AG20443 (cell line): ENCODE data around the gene PEX19.

Experiments used
- DNase-seq: peaks from one replicate; pipeline ENCODE4 v3.0.0; 2012; ENCODE audit warnings: low spot score, mixed read lengths

PEX19 gene

DNA sequence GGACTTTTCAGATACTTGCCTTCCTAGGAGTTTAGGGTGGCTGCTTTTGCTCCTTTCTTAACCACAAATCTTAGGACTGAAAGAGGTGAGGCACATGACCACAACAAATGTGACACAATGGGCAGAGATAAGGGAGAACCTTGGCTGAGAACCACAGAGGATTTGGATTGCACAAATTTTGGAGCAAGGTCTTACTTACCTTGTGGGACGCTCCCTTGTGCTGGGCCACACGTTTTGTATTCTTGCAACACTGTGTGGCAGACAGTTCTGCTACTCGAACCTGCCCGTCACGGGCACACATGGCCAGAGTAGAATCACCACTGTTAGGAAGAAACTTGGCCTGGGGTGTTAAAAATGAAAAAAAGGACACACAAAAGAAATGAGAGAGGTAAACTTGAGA is 46.5 kb downstream of the PEX19 start:
- DNase-seq: no peak

DNA sequence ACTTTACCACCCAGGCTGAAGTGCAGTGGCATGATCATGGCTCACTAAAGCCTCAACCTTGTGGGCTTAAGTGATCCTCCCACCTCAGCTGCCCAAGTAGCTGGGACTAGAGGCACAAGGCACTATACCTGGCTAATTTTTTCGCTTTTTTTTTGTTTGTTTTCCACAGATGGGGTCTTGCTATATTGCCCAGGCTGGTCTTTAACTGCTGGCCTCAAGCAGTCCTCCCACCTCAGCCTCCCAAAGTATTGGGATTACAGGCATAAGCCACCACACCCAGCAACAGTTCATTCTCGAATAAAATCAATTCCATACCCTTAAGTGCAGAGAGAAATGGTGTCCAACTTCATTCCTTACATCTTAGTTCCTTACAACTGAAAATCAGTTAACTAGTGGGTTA is 47.4 kb downstream of the PEX19 start:
- no peak for DNase-seq

DNA sequence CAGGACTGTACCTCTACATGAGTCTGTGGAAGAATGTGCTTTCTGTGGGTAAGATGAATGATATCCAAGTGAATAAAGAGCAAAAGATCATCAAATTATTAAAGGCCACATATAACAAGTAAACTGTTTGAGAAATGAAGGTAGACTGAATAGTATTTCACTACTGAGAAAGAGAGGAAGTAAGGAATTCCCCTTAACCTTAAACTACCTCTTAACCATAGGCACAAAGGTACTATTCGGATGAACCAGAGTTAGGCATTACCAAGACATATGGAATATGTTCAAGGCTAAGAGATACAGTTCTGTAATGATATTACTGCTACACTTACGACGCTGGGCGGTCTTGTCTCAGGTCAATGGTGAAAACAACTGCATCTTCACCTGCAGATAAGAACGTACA is 48.1 kb downstream of the PEX19 start:
- no peak for DNase-seq

DNA sequence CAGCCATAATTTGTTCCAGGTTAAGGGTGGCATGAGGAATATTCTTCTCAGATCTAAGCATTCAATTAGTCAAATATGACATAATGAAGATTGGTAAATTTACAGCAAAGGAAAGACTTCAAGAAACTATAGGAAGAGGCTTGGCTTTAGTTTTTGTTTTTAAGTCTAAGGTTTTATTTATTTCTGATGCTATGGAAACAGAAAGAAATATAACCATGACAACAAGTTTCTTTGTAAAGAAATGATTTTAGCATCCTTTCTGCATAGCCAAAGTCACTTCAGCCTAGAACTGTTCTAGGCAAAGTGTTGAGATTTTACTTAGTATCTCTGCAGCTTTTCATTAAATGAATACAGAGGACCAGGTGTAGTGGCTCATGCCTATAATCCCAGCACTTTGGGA is 52.0 kb downstream of the PEX19 start:
- DNase-seq: no peak

DNA sequence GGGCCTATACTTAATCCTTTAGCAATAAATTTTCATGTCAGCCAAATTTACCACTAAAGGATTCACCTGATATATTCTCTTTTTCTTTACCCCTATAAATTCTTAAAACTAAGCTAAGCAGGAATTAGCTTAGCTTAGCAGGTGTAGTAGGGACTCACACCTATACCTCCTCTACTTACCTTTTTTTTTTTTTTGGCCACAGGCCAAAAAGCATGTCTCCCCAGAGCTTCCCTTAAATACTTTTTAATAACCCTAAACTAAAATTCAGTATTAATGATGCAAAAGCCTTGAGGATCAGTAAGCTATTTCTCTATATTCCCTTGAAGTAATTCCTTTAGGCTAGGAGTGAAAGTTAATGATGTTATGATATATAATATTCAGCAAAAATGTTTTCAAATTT is 56.5 kb downstream of the PEX19 start:
- DNase-seq: no peak

DNA sequence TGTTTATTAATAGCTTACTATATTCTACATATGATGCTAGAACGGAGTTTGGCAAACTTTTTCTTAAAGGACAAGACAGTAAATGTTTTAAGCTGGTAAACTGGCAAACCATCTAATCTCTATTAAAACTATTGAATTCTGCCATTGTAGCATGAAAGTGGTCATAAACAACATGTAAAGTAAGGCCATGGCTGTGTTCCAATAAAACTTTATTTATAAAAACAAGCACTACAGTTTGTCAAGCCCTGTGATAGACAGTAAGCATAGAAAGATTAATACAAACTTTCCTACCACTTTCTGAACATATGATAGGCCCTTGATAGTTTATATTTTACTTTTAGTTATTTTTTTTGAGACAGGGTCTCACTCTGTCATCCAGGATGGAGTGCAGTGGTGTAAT is 57.4 kb downstream of the PEX19 start:
- no peak for DNase-seq

DNA sequence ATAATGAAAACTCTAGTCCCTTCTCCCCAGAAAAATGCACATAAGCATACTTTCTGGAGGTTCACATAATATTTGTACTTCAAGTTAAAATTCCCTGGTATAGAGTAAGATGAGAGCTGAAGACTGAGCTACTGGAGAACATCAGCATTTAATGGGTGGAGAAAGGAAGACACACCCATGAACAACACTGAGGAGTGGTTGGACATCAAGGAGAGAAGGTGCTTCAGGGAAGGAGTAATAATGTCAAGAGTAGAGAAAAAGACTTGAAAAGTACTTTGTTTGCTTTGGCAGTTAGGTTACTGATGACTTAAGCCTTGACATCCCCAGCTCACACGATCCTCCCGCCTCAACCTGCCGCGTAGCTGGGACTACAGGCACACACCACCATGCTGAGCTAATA is 57.9 kb downstream of the PEX19 start:
- no peak for DNase-seq
